ENCODE data around the gene NELFA.
"Not testable (repeated sequence)": the region's sequence is repeated elsewhere in the genome, so short reads cannot be mapped to it uniquely, and the experiment has no call there.

Gene NELFA

GRCh38 chr4:1993718-1994516 is 14.9 kb downstream of the NELFA start:
- not testable (repeated sequence) for DNase-seq

- no peak for DNase-seq
These were observed 15.6 kb downstream of the NELFA start for GRCh38 chr4:1993169-1993516.

- peak; percentile 72 for DNase-seq
These were observed 16.2 kb downstream of the NELFA start for GRCh38 chr4:1992468-1993168.

DNA sequence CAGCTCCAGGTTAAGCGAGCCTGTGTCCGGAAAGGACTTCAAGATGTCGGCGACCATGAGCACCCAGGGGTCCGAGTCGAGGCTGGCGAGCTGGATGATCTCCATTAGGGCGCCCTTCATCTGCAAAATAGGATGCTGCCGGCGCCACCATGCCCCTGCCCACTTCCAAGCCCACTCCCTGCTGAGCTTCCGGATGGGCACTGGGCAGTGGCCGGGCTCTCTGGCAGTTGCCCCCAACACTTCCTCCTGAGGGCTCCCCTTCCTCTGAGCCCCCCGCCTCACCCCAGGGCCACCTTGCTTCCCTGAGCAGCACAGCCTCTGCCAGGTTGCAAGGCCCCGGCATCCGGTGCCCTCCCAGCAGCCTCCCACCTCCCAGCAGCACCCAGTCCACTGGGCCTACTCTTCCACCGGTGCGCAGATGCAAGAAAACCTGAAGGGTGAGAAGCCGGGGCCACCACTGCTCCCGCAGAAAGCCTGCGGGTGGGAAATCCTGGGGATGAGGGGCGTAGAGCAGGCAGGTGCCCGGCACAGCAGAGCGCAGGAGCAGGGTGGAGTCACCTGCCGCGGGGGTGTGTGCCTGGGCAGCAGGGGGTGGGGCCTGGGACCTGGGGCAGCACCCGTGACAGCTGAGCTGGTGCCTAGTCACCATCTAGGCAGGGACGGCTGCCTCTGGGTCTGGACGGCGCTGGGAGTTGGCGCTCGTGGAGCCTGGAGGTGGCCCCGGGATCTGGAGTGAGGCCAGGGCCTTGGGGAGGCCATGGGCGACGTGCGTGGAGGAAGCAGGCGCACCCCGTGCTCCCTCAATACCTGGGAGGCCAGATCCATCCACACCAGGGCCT is 17.0 kb downstream of the NELFA start:
- DNase-seq: no peak

DNA sequence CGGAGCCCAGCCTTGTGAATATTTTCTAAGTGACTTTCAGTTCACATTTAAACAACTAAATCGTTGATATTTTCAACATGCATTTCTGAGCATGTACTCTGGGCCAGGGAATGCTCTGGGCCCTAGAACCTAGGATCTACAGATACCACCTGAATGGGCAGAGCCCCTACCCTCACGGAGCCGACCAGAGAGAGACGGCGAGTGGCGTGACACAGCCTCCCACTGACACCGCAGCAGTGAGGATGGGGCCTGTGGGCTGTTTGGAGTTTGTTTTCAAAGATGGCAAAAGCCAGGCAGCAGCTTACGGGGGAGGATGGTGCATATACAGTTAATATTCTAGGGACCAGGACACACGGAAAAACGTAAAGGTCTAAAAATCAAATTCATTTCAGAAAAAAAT is 17.7 kb downstream of the NELFA start:
- DNase-seq: no peak

GRCh38 chr4:1990676-1991075 is 18.1 kb downstream of the NELFA start:
- no peak for DNase-seq

GRCh38 chr4:1990348-1990645 is 18.5 kb downstream of the NELFA start:
- no peak for DNase-seq

DNA sequence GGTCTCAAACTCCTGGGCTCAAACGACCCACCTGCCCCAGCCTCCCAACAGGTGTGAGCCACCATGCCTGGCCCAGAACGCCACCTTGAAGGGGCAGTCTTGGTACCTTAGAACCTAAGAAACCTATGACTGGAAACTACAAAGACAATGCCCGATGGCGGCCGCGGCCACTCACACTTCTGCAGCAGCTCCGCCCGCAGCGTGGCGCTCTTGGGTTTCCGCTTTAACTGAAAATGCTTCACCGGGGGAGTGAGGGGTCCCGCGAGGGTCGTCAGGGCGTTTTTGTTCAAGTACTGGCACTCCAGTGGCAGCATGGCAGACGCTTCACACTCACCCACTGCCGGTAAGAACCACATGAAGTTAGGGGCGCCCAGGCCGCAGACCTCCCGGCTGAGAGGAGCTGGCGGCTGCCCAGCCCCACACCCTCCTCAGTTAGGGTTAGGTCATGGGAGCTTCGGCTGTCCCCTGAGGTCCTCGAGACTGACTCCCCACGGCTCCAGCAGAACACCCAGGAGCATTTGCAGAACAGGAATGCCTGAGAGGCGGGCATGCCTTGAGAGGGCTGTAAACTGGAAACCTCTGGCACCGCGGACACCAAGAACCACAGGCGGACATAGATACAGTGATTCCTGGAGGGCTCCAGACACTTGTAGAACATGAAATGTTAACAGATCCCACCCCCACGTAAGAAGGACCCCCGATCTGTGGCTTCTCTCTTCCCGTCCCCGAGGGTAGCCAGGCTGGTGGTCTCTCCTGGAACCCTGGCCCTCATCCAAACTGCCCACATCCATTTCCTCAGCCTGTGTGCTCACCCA is 19.0 kb downstream of the NELFA start:
- no peak for DNase-seq

DNA sequence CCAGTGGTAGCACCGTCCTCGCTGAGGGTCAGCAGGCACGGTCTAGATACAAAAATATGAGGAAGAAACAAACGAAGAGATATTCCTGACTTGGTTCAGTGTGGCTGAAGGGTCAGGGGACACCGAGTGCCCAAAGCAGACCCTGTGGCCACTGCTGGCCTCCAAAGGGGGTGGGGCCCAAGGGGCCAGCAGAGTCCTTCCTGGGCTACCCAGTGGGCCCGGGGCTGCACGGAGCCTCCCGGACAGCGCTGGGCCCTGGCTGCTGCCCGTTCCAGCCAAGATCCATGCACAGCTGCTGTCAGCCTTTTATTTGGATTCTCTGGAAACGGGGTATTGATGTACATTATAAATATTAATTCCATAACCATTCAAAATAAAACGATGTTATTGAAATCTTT is 20.4 kb downstream of the NELFA start:
- no peak for DNase-seq

DNA sequence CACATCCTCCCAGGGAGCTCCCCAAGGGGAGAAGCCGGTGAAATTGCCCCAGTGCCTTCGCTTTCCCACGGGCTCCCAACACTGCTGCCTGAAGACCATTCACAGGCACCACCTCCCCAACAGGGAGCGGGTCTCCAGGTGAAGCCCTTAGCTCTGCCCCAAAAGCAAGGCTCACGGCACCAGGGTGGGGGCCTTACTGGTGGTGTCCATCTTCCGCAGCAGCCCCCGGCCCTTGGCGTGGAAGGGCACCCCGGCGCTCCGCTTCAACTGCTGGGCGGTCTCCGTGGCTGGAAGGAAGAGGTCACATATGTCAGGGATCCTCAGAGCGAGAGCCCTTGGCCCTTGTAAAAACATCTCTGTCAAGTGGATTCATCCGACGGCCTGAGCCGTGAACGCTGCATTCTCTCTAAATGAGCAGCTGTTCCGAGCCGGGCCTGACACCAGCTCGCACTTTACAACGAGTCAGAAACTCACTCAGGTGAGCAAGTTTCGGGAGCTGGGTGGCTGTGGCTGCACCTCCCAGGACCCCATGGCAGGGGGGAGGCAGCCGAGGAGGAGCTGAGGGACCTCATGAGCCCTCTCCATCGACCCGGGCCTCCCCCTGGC is 20.9 kb downstream of the NELFA start:
- no peak for DNase-seq

GRCh38 chr4:1987296-1987695 is 21.5 kb downstream of the NELFA start:
- no peak for DNase-seq

- no peak for DNase-seq
These were observed 22.1 kb downstream of the NELFA start for GRCh38 chr4:1986578-1987210.

DNA sequence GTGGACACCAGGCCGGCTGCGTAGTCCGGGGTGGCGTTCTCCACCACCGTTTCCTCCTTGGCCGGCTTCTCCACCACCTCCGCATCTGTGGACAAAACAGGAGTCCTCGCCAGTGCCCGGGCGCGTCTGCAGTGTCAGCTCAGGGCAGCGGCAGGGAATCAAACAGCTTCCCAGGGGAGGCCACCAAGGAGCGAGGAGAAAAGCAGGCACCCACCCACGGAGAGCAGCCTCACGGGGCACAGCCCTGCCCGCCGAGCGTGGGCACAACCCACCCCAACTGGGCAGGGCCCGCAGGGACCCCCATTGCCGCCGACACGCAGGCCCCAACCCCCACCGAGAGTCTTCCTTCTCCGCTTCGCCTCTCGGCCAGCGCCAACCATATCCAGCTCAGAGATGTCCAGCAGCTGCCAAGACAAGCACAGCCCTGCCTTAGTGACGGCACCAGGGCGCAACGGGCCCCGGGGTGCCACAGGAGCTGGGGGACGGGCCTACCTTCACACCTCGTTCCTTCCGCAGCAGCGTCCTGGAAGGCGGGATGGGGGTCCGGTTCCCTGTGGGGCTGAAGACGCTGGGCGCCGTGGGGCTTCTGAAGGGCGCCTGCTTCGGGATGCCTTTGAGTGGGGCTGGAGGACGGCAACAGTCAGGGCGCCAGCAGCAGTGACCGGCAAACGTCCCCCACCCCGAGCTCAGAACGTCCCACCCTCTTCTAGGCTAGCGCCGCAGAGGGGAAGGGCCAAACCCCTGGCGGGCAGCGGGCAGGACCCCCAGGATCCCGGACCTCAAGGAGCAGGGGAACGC is 22.8 kb downstream of the NELFA start:
- no peak for DNase-seq

GRCh38 chr4:1985294-1985693 is 23.5 kb downstream of the NELFA start:
- no peak for DNase-seq

DNA sequence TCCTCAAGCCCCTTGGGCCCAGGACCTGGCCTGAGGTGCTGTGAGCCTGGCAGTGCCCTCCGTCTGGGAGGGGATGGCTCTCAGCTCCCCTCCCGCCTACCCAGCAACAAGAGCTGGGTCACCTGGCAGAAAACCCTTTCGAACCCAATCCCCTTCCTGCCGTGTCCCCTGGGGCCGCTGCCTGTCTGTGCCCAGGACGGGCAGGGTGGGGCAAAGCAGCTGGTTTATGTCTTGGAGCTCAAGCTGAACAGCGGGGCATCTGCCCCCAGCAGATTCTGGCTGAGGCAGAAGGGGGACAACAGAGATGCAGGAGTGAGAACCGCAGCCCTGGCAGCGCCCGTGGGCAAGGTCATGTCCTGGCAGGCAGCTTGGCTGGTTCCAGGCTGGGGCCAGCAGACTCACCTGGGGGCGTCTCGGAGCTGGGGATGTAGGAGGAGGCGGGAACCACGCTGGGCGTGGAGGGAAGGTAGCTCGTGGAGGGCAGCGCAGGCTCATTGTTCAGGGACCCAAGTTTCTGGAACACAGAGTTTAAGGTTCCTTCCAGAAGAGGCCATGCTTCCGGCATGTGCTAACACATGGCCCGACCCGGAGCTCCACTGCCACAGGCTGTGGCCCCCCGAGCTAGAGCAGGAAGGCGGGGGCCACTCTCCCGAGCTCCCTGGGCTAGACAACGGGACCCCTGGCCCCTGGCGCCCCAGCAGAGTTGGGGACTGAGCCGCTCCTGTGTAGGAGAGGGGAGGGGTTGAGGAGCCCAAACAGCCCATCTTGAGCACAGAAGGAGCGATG is 24.2 kb downstream of the NELFA start:
- DNase-seq: no peak

GRCh38 chr4:1983846-1984405 is 24.8 kb downstream of the NELFA start:
- DNase-seq: no peak

DNA sequence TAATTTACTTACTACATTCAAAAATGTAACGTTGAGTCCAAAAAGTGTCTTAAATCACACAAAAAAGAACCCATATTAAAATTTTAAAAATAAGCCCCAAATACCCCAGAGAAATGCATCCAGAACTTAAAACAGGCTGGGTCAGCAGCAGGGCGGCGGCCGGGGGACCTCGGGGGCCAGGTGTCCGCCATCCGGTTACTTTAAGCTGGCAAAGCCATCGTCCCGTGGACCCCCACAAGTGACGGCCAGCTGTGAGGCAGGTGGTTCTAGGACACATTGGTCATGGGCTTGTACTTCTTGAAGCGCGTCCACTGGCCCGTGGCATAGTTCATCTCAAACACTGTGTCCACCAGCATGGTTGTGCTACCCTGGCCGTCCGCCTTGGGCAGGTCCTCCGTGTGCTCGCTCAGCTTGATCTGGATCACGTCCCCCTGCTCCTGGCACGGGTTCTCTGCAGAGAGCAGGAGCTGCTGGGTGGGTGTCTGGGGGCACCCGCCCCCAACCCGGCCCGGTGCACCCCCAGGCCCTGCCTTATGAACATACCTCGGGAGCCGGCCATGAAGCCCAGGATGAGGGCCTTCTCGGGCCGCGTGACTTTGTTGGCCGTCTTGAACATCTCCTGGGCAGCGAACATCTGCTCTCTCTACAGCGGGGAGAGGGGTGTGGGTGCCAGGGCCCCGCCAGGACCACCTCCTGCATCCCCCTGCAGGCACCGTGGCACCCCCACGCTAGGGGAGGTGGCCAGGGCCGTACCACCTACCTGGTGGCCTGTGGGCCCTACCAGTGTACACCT is 25.5 kb downstream of the NELFA start:
- DNase-seq: no peak

DNA sequence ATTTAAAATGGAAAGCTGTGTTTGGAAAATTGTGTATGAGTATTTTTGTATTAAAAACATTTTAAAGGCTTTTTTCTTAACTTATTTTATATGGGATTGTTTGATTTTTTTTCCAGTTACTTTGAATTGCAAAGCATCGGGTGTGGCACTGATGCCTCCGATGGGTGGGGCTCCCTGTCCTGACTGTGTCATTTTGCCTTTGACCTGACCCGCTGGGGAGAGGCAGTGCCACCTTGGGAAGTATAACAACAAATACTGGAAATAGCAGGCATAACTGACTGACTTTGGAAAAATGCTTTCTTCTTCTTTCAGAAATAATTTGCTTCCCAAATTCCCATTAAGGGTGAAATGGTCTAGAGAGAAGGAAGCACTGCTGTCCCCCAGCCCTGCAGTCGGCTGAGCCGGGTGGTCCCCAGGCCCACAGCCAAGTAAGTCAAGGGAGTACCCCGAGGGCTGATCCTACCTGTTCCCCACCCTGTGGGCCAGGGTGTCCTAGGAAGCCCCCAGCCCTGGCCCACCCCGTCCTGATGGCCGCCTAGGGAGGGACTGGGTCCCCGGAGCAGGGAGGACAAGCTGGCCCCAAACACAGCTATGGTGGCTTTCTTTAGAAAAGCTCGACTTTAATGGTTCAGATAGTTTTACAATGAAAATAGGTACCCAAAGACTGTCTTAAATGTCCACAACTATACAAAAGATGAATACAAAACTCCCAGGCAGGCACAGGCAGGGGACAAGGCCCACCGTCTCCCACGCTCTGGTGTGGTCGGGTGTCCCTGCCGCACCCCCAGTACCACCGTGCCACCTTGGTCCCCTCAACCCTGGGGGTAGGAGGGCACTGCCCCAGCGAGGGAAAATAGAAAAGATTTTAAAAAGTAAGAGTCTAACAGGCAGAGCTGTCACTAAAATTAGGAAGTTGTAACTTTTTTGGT is 26.4 kb downstream of the NELFA start:
- DNase-seq: no peak
